Uterus (tissue), 2 donors: Measurements from ENCODE around the gene MYO16.

Experiments used
- CTCF ChIP-seq, 4 experiments: fragments of 200-600 bp in 2 of 4; fragments of 450-650 bp in 2 of 4; sonication (generic) in 2 of 4; IDR thresholded peaks; one replicate each; pipeline ENCODE4 v1.5.1; 2016 to 2019; ENCODE audit warnings: antibody characterized with exemption in 4 of 4, mild to moderate bottlenecking in 2 of 4, moderate library complexity in 1 of 4
- POLR2A ChIP-seq, 2 donors: fragments of 450-650 bp; IDR thresholded peaks; one replicate each; pipeline ENCODE4 v1.6.1; 2016; ENCODE audit warnings: antibody characterized with exemption in 2 of 2, mild to moderate bottlenecking in 1 of 2, moderate library complexity in 1 of 2

- TF ChIP-seq POLR2A (IDR thresholded peaks at IDR 0.05) = no peak
- TF ChIP-seq CTCF (IDR thresholded peaks at IDR 0.05) = no peak
These were observed 34.3 kb downstream of the MYO16 start for GRCh38 chr13:108663710-108664109.
